ENCODE data around the gene DZIP1. TPM values are rescaled to one million over a fixed set of nuclear protein-coding genes. Genes with fewer than 3 reads are reported as not detected.
A peak's percentile ranks its signal among the peaks of the same experiment; 100 is the strongest.
"Not testable (repeated sequence)": the region's sequence is repeated elsewhere in the genome, so short reads cannot be mapped to it uniquely, and the experiment has no call there.

Gene DZIP1
- polyA plus RNA-seq, 2 of the 4 experiments (the other 2 are of a cell fraction) = 11.5 to 17.1 TPM

DNA sequence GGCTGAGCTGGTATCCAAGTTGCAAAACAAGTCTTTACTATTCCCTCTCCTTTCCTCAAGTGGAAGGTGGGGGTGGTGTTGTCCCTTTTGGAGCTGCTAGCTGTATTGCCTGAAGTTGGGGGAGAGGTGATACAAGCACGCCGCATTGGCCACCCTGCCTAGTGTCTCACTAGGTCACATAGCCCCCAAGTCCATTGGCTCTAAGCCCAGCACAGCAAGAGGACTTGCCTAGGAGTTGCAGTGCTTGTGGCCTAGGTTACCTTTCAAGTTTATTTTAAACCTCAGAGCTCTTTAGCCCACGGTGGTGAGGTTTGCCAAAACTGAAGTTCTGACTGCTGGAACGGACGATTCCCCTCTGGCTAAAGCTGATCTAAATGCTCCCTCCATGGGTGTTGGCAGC lies 27.1 kb upstream of the DZIP1 start:
- Histone ChIP-seq H3K4me2 (no peak overlapping the region), H3K4me3 (no peak overlapping the region), H3K27ac (no peak overlapping the region), H3K9me3 (peaks cover 28% of the 10 kb centered on the region), H3K4me1 (peaks cover 12% of the 10 kb centered on the region; the same call in 2 of the 3 replicates)
- POLR2A ChIA-PET = interaction anchor here (1.4 kb wide), 1 partner anchor 27 kb away, joined by 5 read pairs; the partner anchor contains the start of gene DZIP1
- TF ChIP-seq SMC3 (IDR thresholded peaks at IDR 0.05) (no peak), CHD2 (IDR thresholded peaks at IDR 0.05; ENCODE audit: low read length, partially characterized antibody) (no peak), MAFK (IDR thresholded peaks at IDR 0.05; ENCODE audit: partially characterized antibody) (no peak), HEYL (CRISPR knock-in tag; IDR thresholded peaks at IDR 0.05) (no peak), RAD21 (conservative IDR thresholded peaks at IDR 0.05 in 1 of 2, IDR thresholded peaks at IDR 0.05 in 1 of 2) (no peak), ZNF302 (CRISPR knock-in tag; IDR thresholded peaks at IDR 0.05) (no peak), HOXB5 (CRISPR knock-in tag; IDR thresholded peaks at IDR 0.05) (no peak), KDM1A (IDR thresholded peaks at IDR 0.05; ENCODE audit: low read depth) (no peak), TP53 (CRISPR knock-in tag; IDR thresholded peaks at IDR 0.05) (no peak), NR3C1 (IDR thresholded peaks at IDR 0.05) (no peak), ZSCAN20 (CRISPR knock-in tag; IDR thresholded peaks at IDR 0.05) (no peak), RNF2 (IDR thresholded peaks at IDR 0.05; ENCODE audit: borderline replicate concordance, low read depth) (no peak), TFCP2L1 (CRISPR knock-in tag; IDR thresholded peaks at IDR 0.05) (no peak)
- TF ChIP-seq, protein P1, sequence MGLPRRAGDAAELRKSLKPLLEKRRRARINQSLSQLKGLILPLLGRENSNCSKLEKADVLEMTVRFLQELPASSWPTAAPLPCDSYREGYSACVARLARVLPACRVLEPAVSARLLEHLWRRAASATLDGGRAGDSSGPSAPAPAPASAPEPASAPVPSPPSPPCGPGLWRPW (IDR thresholded peaks at IDR 0.05) = no peak
- TF ChIP-seq, protein P2, sequence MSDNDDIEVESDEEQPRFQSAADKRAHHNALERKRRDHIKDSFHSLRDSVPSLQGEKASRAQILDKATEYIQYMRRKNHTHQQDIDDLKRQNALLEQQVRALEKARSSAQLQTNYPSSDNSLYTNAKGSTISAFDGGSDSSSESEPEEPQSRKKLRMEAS (IDR thresholded peaks at IDR 0.05) = no peak
- TF ChIP-seq, protein P3, sequence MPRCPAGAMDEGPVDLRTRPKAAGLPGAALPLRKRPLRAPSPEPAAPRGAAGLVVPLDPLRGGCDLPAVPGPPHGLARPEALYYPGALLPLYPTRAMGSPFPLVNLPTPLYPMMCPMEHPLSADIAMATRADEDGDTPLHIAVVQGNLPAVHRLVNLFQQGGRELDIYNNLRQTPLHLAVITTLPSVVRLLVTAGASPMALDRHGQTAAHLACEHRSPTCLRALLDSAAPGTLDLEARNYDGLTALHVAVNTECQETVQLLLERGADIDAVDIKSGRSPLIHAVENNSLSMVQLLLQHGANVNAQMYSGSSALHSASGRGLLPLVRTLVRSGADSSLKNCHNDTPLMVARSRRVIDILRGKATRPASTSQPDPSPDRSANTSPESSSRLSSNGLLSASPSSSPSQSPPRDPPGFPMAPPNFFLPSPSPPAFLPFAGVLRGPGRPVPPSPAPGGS (IDR thresholded peaks at IDR 0.05) = no peak
- no peak for DNase-seq (ENCODE audit: low read depth in 1 of 2, low spot score in 1 of 2)
- CTCF ChIA-PET = interaction anchor here (0.7 to 2.9 kb wide), 3 partner anchors 11 to 162 kb away, joined by 3 to 7 read pairs (median 4); no protein-coding TSS in a partner anchor
- ATAC-seq = no peak
- no peak for FAIRE-seq
- 99% methylated on average over 5 of the region's 5 CpGs for WGBS (ENCODE audit: missing lambda C conversion rate)

DNA sequence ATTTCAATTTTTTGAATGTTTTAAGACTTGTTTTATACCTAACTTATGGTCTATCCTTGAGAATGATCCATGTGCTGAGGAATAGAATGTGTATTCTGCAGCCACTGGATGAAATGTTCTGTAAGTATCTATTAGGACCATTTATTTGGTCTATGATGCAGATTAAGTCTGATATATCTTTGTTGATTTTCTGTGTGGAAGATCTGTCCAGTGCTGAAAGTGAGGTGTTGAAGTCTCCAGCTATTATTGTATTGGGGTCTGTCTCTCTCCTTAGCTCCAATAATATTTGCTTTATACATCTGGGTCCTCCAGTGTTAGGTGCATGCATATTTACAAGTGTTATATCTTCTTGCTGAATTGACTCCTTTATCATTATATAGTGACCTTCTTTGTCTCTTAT lies 22.7 kb upstream of the DZIP1 start:
- H3K27ac ChIP-seq; H3K4me1 ChIP-seq; H3K4me3 ChIP-seq; POLR2A ChIA-PET; ATAC-seq; DNase-seq (ENCODE audit: low read depth in 1 of 2, low spot score in 1 of 2); FAIRE-seq; H3K4me2 ChIP-seq: not testable (repeated sequence)
- H3K9me3 ChIP-seq = peaks cover 40% of the 10 kb centered on the region
- CTCF ChIA-PET = interaction anchor here (1.0 kb wide), 2 partner anchors 9 to 287 kb away, joined by 3 read pairs; no protein-coding TSS in a partner anchor

DNA sequence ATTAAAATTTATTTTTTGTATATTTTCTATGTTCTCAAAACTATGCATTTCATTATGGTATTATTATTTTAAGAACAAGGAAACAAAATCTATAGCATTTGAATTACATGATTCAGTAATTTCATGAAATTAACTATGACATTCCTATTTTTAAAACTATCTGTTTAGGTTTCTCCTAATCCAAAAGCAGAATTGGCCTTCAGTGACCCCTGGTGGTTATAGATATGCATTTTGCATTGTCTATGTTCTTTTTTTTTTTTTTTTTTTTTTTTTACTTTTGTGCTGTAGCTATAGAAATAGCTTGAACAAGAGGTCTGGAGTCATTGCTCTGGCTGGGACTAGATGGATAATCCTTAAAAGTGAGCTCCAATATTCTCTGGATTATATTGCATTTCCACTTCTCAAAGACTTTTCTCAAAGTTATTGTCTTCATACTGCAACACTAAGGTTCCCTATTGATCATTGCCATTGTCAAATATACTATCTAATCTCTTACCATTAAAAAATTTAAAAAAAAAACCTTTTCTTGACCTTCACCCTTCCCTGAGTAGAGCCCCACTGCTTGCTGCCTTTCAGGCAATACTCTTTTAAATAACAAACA lies 16.6 kb upstream of the DZIP1 start:
- DNase-seq (ENCODE audit: low read depth in 1 of 2, low spot score in 1 of 2) (peak; percentile 31 to 42), ATAC-seq (peak in 1 of 2 experiments; percentile 56; a peak in 2 of 6 replicates), FAIRE-seq (no peak)
- TF ChIP-seq CEBPB (IDR thresholded peaks at IDR 0.05) = no peak
- TF ChIP-seq SMC3 (IDR thresholded peaks at IDR 0.05) = peak; percentile 58
- peak; percentile 59 to 68; a peak in 4 of 5 replicates for TF ChIP-seq RAD21 (conservative IDR thresholded peaks at IDR 0.05 in 1 of 2, IDR thresholded peaks at IDR 0.05 in 1 of 2)
- TF ChIP-seq MAZ (IDR thresholded peaks at IDR 0.05; ENCODE audit: borderline replicate concordance, low read depth, low read length) = no peak
- TF ChIP-seq, protein P2 (IDR thresholded peaks at IDR 0.05) = no peak
- TF ChIP-seq, protein P4, sequence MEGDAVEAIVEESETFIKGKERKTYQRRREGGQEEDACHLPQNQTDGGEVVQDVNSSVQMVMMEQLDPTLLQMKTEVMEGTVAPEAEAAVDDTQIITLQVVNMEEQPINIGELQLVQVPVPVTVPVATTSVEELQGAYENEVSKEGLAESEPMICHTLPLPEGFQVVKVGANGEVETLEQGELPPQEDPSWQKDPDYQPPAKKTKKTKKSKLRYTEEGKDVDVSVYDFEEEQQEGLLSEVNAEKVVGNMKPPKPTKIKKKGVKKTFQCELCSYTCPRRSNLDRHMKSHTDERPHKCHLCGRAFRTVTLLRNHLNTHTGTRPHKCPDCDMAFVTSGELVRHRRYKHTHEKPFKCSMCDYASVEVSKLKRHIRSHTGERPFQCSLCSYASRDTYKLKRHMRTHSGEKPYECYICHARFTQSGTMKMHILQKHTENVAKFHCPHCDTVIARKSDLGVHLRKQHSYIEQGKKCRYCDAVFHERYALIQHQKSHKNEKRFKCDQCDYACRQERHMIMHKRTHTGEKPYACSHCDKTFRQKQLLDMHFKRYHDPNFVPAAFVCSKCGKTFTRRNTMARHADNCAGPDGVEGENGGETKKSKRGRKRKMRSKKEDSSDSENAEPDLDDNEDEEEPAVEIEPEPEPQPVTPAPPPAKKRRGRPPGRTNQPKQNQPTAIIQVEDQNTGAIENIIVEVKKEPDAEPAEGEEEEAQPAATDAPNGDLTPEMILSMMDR (IDR thresholded peaks at IDR 0.05) = peak; percentile 55
- no peak for TF ChIP-seq HDAC2 (IDR thresholded peaks at IDR 0.05)
- TF ChIP-seq CBX2 (IDR thresholded peaks at IDR 0.05; ENCODE audit: borderline replicate concordance, low read depth) = no peak
- no peak for TF ChIP-seq ZSCAN20 (CRISPR knock-in tag; IDR thresholded peaks at IDR 0.05)
- TF ChIP-seq EHF (CRISPR knock-in tag; IDR thresholded peaks at IDR 0.05) = no peak
- peaks cover 7% of the 10 kb centered on the region; the same call in 1 of the 3 replicates for H3K9me3 ChIP-seq
- POLR2A ChIA-PET = interaction anchor here (1.2 kb wide), 2 partner anchors 15 to 17 kb away, joined by 7 read pairs; partner anchors contain the start of genes DNAJC3 and DZIP1
- H3K4me2 ChIP-seq = no peak overlapping the region
- no peak overlapping the region for H3K4me3 ChIP-seq
- CTCF ChIA-PET = interaction anchor here (0.6 to 1.9 kb wide), 16 partner anchors 9 to 985 kb away, joined by 3 to 13 read pairs (median 4); no protein-coding TSS in a partner anchor
- no peak overlapping the region for H3K27ac ChIP-seq
- no peaks in the 10 kb centered on the region for H3K4me1 ChIP-seq

Measured in A549 (cell line).